GM19324 (cell line): Measurements from ENCODE around the gene SLIT3.

Experiments
- ATAC-seq: cut with Tn5 transposase; IDR thresholded peaks from one replicate; pipeline ENCODE4 v1.9.1; 2021; ENCODE audit warnings: mild to moderate bottlenecking, moderate library complexity; ENCODE audit not compliant: unreplicated experiment, low FRiP score

Gene SLIT3

DNA sequence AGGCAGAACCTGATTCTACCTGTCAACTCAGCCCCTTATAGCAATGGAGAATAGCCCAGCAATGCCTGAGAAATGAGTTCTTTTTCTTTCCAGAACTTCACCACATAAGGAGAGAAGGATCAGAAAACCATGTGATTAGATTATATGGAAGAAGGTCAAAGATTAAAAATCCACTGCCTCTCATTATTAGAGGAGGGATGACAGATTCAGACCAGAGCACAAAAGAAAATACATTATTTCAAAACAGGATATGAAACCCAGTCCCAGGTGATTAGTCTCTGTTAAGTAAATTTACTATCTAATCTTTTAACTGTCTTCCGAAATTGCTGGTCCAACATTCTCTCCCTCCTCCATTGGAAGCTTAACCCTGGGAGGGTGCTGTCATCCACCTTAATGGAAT lies 322.4 kb downstream of the SLIT3 start:
- ATAC-seq, result no peak

DNA sequence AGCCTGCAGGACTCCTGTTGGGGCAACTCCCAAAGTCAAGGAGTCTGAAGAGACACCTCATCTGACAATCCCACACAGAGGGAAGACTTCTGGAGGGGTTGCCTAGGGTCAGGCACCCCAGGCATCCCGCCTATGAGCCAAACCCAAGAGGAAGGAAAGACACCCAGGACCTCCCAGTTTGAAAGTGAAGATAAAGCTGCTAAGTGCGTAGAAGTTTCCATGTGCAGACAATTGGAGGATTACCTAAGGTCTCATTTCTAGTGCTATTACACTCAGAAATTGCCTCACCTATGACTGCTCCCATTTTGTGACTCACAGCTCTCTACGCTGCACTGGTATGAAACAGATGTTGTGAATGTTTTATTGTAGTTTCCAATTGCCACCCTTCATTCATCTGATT lies 322.9 kb downstream of the SLIT3 start:
- no peak for ATAC-seq

DNA sequence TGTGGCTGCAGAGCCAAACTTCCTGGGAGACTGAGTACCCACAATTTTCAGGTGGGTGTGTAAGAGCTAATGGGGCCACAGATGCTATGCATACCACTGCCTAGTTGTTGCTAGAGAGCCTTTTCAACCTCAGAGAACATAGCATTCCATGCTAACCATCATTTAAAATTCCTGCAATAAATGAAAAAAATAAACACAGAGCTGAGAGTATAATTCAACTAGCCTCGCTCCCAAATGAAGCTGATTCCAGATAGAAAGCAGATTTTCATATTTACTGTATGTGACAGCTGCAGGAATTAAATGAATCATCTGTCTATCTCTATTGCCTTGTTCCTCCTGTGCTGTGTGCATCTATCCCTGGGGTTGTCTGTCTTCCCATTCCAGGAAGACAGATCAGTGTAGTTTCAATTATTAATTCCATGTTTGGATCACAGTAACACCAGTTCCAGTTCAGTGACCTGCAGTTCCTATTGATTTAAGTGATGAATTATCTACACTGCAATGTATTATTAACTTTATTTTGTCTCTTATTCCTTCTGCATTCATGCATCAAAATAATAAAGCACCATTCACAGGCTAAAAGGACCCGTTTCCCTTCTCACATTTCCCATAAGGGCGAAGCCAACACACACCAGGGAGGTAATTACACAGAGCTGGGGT lies 324.5 kb downstream of the SLIT3 start:
- no peak for ATAC-seq

DNA sequence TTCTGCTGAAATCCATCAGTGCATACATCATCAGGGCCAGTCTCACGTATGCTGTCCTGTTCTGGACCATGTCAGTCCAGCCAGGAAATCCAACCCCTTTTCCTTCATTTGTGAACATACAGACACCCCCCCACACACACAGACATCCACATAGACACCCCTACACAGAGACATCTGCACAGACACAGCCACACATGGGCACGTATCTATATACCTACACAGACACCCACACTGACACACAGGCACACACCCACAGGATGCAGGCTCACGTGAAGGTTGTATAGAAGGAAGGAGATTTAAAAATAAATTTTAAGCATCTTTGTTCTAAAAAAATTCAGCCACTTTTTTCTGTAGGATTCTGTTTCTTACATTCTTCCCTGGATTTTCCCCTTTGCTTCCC lies 325.6 kb downstream of the SLIT3 start:
- no peak for ATAC-seq

DNA sequence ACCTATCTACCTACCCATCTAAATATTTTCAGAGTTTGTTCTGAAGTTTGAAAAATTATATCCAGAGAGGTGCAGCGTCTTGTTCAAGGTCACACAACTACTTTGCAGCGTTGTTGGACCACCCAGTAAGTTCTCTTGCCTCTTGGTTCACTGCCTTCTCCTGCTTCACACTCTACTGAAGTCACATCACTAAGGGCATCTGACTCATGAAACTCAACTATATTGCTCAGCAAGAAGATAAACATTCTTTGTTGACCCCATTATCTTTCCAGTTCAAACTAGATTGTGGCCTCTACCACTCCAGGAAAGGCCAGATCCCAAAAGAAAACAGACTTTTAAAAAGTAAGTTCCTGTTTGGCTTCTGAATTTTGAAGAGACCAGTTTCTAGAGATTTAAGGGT lies 326.9 kb downstream of the SLIT3 start:
- ATAC-seq, result no peak

DNA sequence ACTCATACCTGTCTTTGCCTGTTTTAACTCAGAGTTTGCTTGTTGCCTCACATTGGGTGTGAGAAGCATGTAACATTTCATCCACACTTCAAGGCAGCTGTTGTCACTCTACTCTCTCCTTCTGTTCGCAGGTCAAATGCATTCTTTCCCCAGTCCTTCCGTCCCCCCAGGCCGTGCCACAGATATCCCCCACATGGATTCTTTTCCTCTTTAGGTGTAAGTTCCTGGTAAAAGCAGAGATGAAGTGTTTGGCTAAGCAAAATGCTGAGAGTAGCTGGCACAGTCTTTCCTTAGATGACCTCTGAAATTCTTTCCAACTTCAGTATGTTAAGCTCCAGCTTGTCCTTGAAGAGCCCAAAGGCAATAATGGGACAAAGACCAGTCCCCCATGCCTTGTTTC lies 328.2 kb downstream of the SLIT3 start:
- no peak for ATAC-seq

DNA sequence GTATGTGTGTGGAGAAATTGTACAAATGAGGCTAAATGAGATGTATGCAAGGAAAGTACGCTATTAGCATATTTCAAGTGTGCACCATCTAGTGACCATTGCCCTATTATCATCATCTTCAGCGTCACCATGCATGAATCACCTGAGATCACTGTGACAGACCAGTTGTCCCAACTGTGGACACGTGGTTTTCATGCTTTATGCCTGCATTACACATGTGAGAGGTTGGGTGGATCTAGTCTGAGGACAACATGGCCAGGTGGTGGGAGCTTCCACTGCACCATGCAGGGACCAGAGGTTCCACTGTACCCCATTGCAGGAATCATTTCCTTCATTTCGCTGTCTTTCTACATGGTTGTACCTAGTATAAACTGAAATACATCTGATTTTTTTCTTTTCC lies 329.8 kb downstream of the SLIT3 start:
- no peak for ATAC-seq

DNA sequence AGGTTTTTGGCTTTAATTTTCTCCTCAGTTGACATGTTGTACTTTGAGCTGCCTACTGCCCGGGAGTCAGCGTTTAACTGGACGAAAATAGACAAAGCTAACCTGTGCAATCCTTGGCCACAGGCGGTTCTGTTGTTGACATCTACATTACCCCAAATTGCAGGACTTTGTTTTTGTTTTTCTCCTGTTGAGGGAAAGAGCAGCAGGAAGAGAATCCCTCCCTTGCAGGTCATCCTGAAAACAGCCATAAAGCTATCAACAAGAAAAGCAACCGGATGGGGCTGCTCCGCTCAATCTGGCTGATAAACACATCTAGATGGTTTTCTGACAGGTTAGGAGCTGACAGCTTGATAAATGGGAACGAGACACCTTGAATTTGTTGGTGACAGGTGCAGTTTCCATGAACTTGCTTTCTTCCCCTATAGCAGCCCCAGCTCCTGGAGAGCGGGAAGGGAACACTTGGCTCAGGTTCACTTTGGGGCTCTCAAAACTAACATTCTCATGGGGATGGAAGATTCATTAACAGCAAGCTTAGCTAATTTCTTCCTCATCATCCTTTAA lies 331.5 kb downstream of the SLIT3 start:
- ATAC-seq, result no peak

DNA sequence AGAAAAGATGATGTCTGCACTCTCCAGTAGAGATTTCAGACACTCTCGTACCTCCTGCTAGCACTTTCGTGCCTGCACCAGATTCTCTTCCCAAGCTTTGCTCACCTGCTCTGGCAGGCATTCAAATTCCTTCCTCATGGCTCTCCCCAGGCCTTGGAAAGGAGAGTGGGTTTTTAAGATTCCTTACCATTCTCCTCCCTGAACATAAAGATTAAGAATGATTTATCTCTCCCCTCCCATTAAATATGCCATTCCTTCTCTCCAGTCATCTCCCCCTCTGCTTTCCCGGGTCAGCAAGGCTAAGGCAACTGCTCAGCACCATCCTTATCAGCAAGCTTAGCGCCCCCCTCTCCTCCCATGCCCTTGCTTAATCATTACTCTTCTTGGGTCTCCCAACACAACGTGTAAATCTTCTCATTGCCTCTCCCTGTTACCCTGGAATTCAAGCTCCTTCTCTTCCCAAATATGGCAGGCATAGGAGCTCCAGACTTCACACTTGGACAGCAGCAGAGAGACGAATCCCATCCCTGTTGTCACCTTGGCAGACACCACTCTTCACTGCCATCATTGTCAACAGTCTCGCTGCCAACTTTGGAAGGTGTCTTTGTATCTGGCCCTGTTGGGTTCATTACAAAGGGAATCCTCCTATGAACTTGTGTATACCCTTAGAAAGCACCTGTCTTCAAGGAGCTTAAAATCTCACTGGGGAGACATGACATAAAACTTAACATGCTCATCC lies 332.9 kb downstream of the SLIT3 start:
- no peak for ATAC-seq

DNA sequence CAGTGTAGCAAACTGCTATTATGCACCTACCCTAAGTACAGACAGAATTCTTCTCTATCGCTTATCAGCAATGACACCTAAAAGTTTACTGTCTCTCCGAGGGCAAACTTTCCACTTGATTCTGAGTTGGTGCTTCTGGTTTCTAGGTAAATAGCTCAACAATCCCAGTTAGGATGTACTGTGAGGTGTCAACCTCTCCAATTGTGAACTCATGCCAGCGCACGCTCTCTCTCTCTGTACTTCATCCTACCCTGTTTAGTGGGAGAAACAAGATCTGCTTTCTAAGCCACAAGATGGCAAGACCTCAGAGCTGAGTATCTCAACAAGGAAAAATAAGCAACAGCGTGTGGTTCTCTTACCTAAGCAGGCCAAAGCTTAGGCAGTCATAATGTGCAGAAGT lies 335.3 kb downstream of the SLIT3 start:
- ATAC-seq, result no peak

DNA sequence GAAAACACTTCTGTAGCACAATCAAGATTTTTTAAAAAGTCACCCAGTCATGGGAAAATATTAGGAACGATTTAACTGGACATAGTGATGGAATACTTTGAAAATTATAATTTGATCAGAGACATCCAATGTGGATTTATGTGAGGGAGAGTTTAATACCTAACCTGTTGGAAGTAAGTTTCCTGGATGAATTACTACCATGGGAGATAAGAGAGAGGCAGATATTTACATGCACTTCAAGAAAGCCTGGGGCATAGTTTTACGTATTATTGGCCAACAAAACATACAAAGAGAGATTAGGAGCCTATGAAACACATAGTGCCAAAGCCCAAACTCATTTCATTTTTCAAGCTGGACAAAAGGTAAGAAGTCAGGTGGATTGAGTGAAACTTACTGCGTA lies 336.8 kb downstream of the SLIT3 start:
- no peak for ATAC-seq

DNA sequence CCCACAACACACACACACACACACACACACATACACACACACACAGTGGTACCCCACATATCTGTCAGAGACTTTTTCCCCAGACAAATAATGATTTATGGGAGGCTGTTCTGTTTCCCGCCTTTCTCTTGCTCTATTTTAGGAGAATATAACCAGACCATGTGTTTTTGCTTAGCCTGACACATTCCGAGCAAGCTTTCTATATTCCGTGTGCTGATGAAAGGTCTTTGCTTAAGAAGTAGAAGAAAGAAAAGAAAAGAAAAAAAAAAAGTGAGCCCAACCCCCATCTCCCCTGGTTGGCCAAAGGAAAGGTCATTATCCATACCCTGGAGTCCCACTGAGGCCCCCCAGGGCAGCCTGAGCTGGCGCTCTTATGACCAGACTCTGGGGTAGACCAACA lies 338.6 kb downstream of the SLIT3 start:
- no peak for ATAC-seq

DNA sequence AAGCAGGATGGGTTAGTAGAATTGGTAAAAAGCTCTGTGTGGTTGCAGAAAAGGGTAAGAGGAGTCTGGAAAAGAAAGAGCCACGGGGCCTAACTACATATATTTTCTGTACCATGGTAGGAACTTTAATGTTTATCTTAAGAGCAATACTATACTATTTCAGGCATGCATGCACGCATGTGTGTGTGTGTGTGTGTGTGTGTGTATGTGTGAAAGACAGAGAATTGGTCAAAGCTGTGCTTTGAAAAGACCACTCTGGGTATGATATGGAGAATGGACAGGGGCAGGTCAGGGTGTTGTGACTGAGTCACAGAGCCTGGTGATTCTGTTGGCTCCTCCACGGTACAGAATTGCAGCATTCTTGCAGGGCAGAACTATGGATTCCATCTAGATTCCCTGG lies 339.3 kb downstream of the SLIT3 start:
- ATAC-seq, result no peak

DNA sequence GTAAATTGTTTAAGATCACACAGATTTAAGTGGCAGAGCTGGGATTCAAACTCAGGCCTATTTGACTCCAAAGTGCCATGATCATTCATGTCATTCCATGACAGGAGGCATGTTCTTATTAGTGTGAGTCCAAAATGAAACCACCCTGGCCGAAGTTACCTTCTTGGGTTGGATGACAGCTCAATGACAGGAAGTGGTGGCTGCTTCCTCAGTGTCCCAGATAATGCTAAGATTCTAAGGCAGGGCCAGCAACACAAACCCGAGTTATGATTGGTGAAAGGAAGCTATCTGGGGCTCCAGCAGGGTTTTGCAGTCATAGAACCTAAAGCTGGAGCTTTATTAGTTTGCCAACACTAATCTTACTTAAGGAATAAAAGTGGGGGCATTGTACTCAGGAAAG lies 340.4 kb downstream of the SLIT3 start:
- no peak for ATAC-seq

DNA sequence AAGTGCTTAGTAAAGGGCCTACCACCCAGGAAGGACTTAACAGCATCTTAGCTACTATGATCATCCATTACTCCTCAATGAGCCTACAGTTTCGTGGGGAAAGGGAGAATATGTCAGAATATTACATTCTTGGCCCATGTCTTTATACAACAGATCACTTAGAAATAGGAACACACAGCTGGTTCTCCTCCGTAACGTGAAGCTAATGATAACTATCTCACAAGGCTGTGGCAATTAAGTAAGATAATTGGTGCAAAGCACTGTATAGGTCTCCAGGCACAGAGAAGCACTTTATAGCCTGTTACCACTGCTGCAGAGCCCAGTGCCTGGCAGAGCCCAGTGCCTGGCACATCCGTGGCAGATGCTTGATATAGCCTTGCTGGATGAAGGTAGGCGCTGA lies 347.6 kb downstream of the SLIT3 start:
- no peak for ATAC-seq

DNA sequence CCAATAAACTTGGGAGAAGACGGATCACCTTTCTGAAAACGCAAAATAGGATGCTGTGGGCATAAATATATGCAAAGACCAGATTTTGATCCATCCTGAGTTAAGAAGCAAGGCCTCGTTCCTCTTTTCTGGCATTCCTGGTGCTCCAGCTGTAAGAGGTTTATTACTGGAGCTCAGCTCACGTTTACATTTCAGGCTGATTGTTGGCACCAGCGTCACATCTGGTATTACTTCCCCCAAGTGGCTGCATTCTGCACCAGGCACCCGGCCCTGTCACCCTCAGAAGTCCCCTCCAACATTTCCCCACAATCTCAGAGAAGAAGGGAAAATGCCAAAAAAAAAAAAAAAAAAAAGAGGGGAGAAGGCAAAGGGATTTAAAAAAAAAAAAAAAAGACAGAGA lies 348.7 kb downstream of the SLIT3 start:
- ATAC-seq, result no peak

DNA sequence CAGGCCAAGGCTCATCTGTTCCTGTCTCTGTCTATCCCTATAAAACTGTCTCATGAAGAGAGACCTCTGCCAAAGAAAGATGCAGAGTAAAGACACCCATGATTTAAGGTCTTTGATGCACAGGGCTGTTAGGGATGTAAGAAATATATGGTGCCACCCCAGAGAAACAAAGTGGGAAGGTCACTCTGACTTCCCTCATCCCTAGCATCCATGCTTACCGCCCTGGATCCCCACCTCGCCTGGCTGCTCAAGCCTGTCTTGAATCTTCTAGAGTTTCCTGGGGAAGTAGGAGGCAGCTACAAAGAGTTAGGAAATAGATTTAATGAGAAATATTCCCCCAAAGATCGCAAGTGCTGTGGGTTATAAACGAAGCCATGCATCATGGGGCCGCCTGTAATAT lies 349.2 kb downstream of the SLIT3 start:
- ATAC-seq, result no peak

DNA sequence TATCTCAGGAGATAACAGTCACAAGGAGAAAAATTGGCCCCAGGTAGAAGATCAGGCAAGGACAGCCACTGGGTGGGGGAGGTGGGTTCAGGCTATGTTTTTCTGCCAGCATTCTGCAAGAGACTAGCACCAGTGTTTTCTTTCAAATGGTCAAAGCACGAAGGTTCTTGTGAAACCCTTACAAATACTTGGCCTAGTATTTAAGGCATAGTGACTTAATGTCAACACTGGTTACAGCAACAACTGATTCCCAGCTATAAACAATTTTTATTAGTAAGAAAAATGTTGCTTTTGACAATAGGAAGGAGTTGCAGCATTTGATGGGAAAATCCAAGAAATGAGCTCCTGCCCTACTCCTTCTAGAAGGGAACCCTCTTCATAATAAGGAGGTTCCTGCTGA lies 349.6 kb downstream of the SLIT3 start:
- ATAC-seq, result no peak

DNA sequence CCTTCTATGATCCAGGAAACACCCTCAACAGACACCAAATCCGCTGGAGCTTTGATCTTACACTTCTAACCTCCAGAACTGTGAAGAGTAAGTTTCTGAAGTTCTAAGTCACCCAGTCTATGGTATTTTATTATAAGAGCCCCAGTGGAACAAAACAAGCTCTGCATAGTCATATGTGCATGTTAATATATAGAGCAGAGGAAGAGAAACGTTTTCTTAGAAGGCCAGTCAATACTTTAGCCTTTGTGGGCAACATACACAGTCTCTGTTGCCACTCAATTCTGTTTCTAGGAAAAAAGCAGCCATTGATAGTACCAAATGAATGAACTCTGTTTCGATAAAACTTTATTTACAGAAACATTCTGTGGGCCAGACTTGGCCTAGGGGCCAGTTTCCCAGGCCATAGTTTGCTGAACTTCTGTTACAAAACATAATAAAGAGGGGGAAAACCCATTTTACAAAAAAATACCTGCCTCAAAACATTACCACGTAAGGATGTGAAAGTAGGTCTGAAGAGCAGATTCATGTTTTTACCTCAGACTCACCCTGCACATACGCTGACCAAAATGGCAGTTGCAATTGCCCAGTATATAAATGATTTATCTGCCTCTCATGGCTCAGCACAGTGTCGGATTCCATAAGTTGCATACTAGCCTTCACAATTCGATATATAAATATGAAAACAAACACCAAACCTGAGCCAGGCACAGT lies 350.5 kb downstream of the SLIT3 start:
- no peak for ATAC-seq

DNA sequence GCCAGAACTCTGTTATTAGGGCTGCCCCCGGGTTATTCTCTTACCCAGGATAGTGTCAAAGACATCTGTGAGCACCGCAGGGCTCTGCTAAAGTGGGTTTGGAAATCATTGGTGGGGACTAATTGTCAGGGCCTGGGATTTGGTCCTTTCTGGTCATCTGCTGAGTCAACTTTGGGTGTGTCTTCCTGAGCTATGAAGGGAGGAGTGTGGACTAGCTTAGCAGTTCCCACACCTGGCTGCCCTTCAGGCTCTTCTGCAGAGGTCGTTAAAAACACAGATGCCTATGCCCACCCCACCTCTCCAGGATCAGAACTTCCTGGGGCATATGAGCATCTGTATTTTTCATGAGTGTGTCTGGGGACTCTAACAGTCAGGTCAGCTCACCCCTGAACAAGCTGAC lies 352.2 kb downstream of the SLIT3 start:
- no peak for ATAC-seq

DNA sequence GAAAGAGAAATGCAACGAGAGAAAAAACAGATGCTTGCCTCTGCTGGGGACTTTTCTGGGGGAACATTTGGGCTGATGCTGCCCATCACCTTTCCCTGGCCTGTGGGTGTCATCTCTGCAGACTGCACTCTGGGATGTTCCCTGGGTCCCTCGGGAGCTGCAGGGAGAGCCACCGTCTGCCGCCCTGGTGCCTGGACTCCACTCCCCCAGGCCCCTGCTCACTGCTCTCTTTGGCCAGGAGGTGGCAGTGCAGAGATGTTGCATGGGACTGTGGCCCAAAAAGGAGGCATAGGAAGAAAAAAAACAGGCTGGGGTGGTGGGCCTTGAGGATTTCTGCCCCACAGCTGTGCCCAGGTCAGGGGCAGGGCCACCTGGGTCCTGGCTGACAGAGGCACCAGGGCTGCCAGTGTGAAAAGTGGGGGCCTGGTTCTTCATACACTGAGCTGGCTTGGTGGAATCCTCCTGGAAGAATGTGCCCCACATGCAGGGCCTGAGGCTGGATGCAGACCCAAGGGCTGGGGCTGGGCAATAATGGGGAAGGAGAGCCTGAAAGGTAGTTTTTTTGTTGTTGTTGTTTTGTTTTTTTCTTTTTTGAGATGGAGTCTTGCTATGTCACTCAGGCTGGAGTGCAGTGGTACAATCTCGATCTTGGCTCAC lies 353.6 kb downstream of the SLIT3 start:
- ATAC-seq, result no peak
